ENCODE measurements around the gene TEX26.

The TEX26 gene

GRCh38 chr13:31008400-31009115, 76.1 kb downstream of the TEX26 start:
- Histone ChIP-seq H3K27me3 (no peaks in the 10 kb centered on the region), H3K36me3 (no peaks in the 10 kb centered on the region), H3K9me3 (no peaks in the 10 kb centered on the region), H3K4me1 (peaks cover 3% of the 10 kb centered on the region; the same call in 1 of the 2 replicates), H3K4me3 (ENCODE audit: low read depth, low read length) (no peak overlapping the region)
- TF ChIP-seq CTCF (IDR thresholded peaks at IDR 0.05; ENCODE audit: low read depth, low read length) = no peak
- DNase-seq = no peak

- DNase-seq = no peak
- peaks cover 3% of the 10 kb centered on the region; the same call in 1 of the 2 replicates for H3K4me1 ChIP-seq
- TF ChIP-seq CTCF (IDR thresholded peaks at IDR 0.05; ENCODE audit: low read depth, low read length) = no peak
Observed at GRCh38 chr13:31009166-31009565, 76.7 kb downstream of the TEX26 start.

GRCh38 chr13:31010296-31010695, 77.8 kb downstream of the TEX26 start:
- Histone ChIP-seq H3K36me3 (no peaks in the 10 kb centered on the region), H3K9me3 (no peaks in the 10 kb centered on the region), H3K27me3 (no peaks in the 10 kb centered on the region), H3K4me3 (ENCODE audit: low read depth, low read length) (no peak overlapping the region), H3K4me1 (peaks cover 3% of the 10 kb centered on the region; the same call in 1 of the 2 replicates)
- no peak for TF ChIP-seq CTCF (IDR thresholded peaks at IDR 0.05; ENCODE audit: low read depth, low read length)
- DNase-seq = no peak

More at GRCh38 chr13:31009166-31009565, 76.7 kb downstream of the TEX26 start:
- H3K4me3 ChIP-seq (ENCODE audit: low read depth, low read length) = no peak overlapping the region
- H3K9me3 ChIP-seq = no peaks in the 10 kb centered on the region
- no peaks in the 10 kb centered on the region for H3K27me3 ChIP-seq
- H3K36me3 ChIP-seq = no peaks in the 10 kb centered on the region

DNA sequence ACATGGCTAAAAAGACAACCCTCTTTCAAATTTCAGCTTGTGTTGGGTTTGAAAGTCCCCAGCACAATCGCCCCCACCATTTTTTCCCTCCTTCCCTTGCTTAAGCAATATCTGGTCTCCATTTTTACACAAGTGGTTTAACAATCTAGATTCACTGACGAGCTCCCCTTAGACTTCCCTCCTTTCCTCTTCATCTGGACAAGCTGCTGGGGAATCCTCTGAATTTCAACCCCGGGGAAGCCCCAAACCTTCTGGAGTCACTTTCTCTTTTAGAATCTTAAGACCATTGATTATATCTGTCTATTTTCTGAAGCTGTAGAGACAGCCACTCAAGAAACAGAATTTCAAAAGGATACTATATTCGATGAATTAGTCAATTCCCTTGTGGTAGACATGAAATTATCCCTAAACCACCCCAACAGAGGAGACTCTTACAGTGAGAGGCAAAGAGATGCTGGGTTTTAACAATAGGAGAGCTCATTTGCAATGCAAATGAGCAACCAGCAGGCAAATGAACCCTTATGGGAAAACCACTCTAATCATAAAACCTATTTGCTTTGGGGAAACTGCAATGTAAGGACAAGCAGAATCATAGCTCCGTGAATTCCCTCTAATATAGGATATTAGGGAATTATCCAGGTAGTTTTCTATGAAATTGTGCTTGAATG, 78.9 kb downstream of the TEX26 start:
- no peak for DNase-seq
- Histone ChIP-seq H3K27me3 (no peaks in the 10 kb centered on the region), H3K4me3 (ENCODE audit: low read depth, low read length) (no peak overlapping the region), H3K36me3 (no peaks in the 10 kb centered on the region), H3K9me3 (no peaks in the 10 kb centered on the region), H3K4me1 (peaks cover 3% of the 10 kb centered on the region; the same call in 1 of the 2 replicates)
- no peak for TF ChIP-seq CTCF (IDR thresholded peaks at IDR 0.05; ENCODE audit: low read depth, low read length)

DNA sequence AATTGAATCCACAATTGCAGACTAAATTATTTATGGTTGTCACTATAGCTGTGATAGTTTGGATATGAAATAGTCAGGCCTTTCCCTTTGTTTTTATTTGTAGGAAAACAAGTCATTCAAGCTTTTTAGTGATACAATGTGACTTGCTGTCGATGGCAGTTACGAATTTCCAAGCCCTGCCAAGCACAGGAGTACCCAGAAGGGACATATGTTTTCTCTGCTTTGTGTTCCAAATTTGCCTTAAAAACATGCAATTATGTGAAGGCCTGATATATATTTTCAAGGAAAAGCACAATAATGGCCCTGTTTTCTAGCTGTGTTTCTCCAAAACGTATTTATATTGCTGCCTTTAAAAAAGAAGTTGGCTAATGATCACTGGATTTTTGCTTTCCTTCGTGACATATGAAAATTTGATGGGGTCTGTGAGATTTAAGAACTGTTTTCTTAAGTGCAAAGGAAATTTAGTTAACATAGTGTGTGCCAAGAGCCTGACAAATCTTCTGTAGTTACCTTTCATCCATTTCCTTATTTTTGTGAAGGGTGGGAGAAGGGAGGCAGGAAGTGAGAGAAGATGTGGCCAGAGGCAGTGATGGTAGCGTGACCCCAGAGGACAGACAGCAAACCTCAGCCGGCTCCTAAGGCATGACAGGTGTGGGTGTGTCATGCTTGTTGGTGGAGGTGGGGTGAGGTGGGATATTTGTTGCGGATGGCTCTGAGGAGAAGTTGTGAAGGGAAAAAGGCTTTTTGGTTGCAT, 79.6 kb downstream of the TEX26 start:
- Histone ChIP-seq H3K4me1 (peaks cover 3% of the 10 kb centered on the region; the same call in 1 of the 2 replicates), H3K4me3 (ENCODE audit: low read depth, low read length) (no peak overlapping the region), H3K36me3 (no peaks in the 10 kb centered on the region), H3K9me3 (no peaks in the 10 kb centered on the region), H3K27me3 (no peaks in the 10 kb centered on the region)
- DNase-seq = no peak
- no peak for TF ChIP-seq CTCF (IDR thresholded peaks at IDR 0.05; ENCODE audit: low read depth, low read length)

Data from BE2C (cell line).